Peyer's patch (tissue), 4 donors: ENCODE results near the gene GDI2. TPM values are rescaled to one million over a fixed set of nuclear protein-coding genes. Genes with fewer than 3 reads are reported as not detected.

Source experiments
- DNase-seq, 3 donors: peaks; one replicate each; pipeline ENCODE4 v3.0.0-alpha.2; 2017 to 2019
- H3K27ac ChIP-seq, 4 donors: fragments of 200-600 bp; sonication (generic); one replicate each; pipeline ENCODE4 v1.5.1; 2016 to 2019
- H3K27me3 ChIP-seq, 2 donors: fragments of 200-600 bp; sonication (generic); one replicate each; pipeline ENCODE4 v1.5.1; 2019
- H3K36me3 ChIP-seq, 3 donors: fragments of 200-600 bp; sonication (generic); one replicate each; pipeline ENCODE4 v1.5.1; 2016 to 2019
- H3K4me1 ChIP-seq, 4 donors: fragments of 200-600 bp; sonication (generic); one replicate each; pipeline ENCODE4 v1.5.1; 2016 to 2019
- H3K4me3 ChIP-seq, 4 donors: fragments of 200-600 bp; sonication (generic); 1 replicate in 3 of 4; 2 replicates in 1 of 4; pipeline ENCODE4 v1.5.1; 2016 to 2019; ENCODE audit warnings: mild to moderate bottlenecking in 1 of 4
- H3K9me3 ChIP-seq, 4 donors: fragments of 200-600 bp; sonication (generic); one replicate each; pipeline ENCODE4 v1.5.1; 2016 to 2019; ENCODE audit warnings: mild to moderate bottlenecking in 1 of 4
- CTCF ChIP-seq, 6 experiments: fragments of 450-650 bp in 4 of 6; fragments of 200-600 bp in 2 of 6; sonication (generic) in 1 of 6; IDR thresholded peaks; one replicate each; pipeline ENCODE4 v1.5.1; 2017 to 2019; ENCODE audit warnings: antibody characterized with exemption in 6 of 6, mild to moderate bottlenecking in 3 of 6, moderate library complexity in 1 of 6
- POLR2A ChIP-seq, 2 donors: fragments of 450-650 bp; IDR thresholded peaks; one replicate each; pipeline ENCODE4 v1.5.1; 2017; ENCODE audit warnings: antibody characterized with exemption in 2 of 2, mild to moderate bottlenecking in 2 of 2, moderate library complexity in 2 of 2
- total RNA-seq, 4 donors: library from RNA; depleted of rRNA; stranded (reverse); fragments of >200 nt; gene quantifications; one replicate each; pipeline ENCODE4 v1.1.0, GENCODE V29; 2016

GDI2 gene
- total RNA-seq, 4 donors from 2014 or later = 182 to 326 (median 260) TPM

GRCh38 chr10:5818048-5818331, 4.8 kb upstream of the GDI2 start:
- H3K9me3 ChIP-seq = no peaks in the 10 kb centered on the region
- H3K27ac ChIP-seq = peak overlapping the region in 1 of 4 donors; percentile 99
- peak in 1 of 3 donors; percentile 30 for DNase-seq
- H3K4me1 ChIP-seq = peaks cover 0 to 13% (median 10%) of the 10 kb centered on the region in 4 donors
- no peak for TF ChIP-seq POLR2A (IDR thresholded peaks at IDR 0.05)
- no peak for TF ChIP-seq CTCF (IDR thresholded peaks at IDR 0.05)
- H3K4me3 ChIP-seq = no peak overlapping the region
- no peaks in the 10 kb centered on the region for H3K27me3 ChIP-seq
- H3K36me3 ChIP-seq = no peaks in the 10 kb centered on the region

- Histone ChIP-seq H3K27ac (peak overlapping the region in 1 of 4 donors; percentile 99), H3K4me3 (no peak overlapping the region), H3K4me1 (peaks cover 0 to 13% (median 10%) of the 10 kb centered on the region in 4 donors), H3K36me3 (no peaks in the 10 kb centered on the region), H3K27me3 (no peaks in the 10 kb centered on the region), H3K9me3 (no peaks in the 10 kb centered on the region)
- TF ChIP-seq POLR2A (IDR thresholded peaks at IDR 0.05) = no peak
- TF ChIP-seq CTCF (IDR thresholded peaks at IDR 0.05) = no peak
- peak in 2 of 3 donors; percentile 67 to 70 for DNase-seq
Measured at GRCh38 chr10:5817322-5818047, 4.3 kb upstream of the GDI2 start.

- Histone ChIP-seq H3K9me3 (no peaks in the 10 kb centered on the region), H3K36me3 (no peaks in the 10 kb centered on the region), H3K27me3 (no peaks in the 10 kb centered on the region), H3K4me3 (peak overlapping the region in 1 of 4 donors; percentile 3), H3K4me1 (peaks cover 0 to 18% (median 10%) of the 10 kb centered on the region in 4 donors), H3K27ac (peak overlapping the region in 2 of 4 donors; percentile 58 to 99)
- TF ChIP-seq POLR2A (IDR thresholded peaks at IDR 0.05) (no peak), CTCF (IDR thresholded peaks at IDR 0.05) (no peak)
- DNase-seq = peak in 1 of 3 donors; percentile 16
Measured at GRCh38 chr10:5816170-5816569, 2.9 kb upstream of the GDI2 start.

GRCh38 chr10:5814110-5815107, 1.2 kb upstream of the GDI2 start:
- Histone ChIP-seq H3K27ac (peak overlapping the region; percentile 97 to 99 (median 98)), H3K4me3 (peak overlapping the region; percentile 79 to 96 (median 88)), H3K9me3 (no peaks in the 10 kb centered on the region), H3K36me3 (no peaks in the 10 kb centered on the region), H3K4me1 (peaks cover 0 to 36% (median 17%) of the 10 kb centered on the region in 4 donors), H3K27me3 (no peaks in the 10 kb centered on the region)
- DNase-seq = no peak
- no peak for TF ChIP-seq CTCF (IDR thresholded peaks at IDR 0.05)
- TF ChIP-seq POLR2A (IDR thresholded peaks at IDR 0.05) = no peak

- Histone ChIP-seq H3K27me3 (no peaks in the 10 kb centered on the region), H3K4me1 (peaks cover 0 to 47% (median 22%) of the 10 kb centered on the region in 4 donors), H3K9me3 (no peaks in the 10 kb centered on the region), H3K27ac (peak overlapping the region; percentile 97 to 99 (median 98)), H3K36me3 (no peaks in the 10 kb centered on the region), H3K4me3 (peak overlapping the region; percentile 79 to 96 (median 88))
- DNase-seq = no peak
- TF ChIP-seq CTCF (IDR thresholded peaks at IDR 0.05) = no peak
- no peak for TF ChIP-seq POLR2A (IDR thresholded peaks at IDR 0.05)
Measured at GRCh38 chr10:5813091-5813340, 218 bp downstream of the GDI2 start.
